Gastrocnemius medialis (tissue), 4 donors: ENCODE results near the gene RP2.

Experiments used
- CTCF ChIP-seq, 5 experiments: fragments of 450-650 bp in 3 of 5; fragments of 200-600 bp in 2 of 5; sonication (generic) in 2 of 5; IDR thresholded peaks in 4 of 5; conservative IDR thresholded peaks in 1 of 5; 1 replicate in 4 of 5; 2 replicates in 1 of 5; pipeline ENCODE4 v1.5.1; 2016 to 2019; ENCODE audit warnings: antibody characterized with exemption in 5 of 5, mild to moderate bottlenecking in 3 of 5, moderate library complexity in 3 of 5
- POLR2A ChIP-seq, 2 donors: fragments of 450-650 bp; IDR thresholded peaks; one replicate each; pipeline ENCODE4 v1.6.1; 2017; ENCODE audit warnings: antibody characterized with exemption in 2 of 2, mild to moderate bottlenecking in 2 of 2, moderate library complexity in 2 of 2

- TF ChIP-seq CTCF (IDR thresholded peaks at IDR 0.05 in 4 of 5, conservative IDR thresholded peaks at IDR 0.05 in 1 of 5) = no peak
- no peak for TF ChIP-seq POLR2A (IDR thresholded peaks at IDR 0.05)
These were observed 45.4 kb downstream of the RP2 start for GRCh38 chrX:46882266-46882665.
